Omental fat pad (tissue), 4 donors: ENCODE measurements around the gene LILRB3. TPM values are rescaled to one million over a fixed set of nuclear protein-coding genes. Genes with fewer than 3 reads are reported as not detected.

ENCODE experiments used
- ATAC-seq: fragments of 150-250 bp; one replicate; pipeline ENCODE4 v1.9.1; 2016; ENCODE audit warnings: mild to moderate bottlenecking, moderate library complexity; ENCODE audit not compliant: low FRiP score
- DNase-seq: peaks from one replicate; pipeline ENCODE4 v3.0.0-alpha.2; 2019; ENCODE audit warnings: low spot score
- small RNA-seq: library from RNA; depleted of rRNA; stranded (forward); fragments of <200 nt; gene quantifications from one replicate; pipeline ENCODE3, GENCODE V24; 2016
- total RNA-seq, 4 donors: library from RNA; depleted of rRNA; stranded (reverse); fragments of >200 nt; gene quantifications; one replicate each; pipeline ENCODE4 v1.1.0, GENCODE V29; 2016
- TF ChIP-seq, protein P1 (sequence below), 3 donors: fragments of 450-650 bp; IDR thresholded peaks; one replicate each; pipeline ENCODE4 v1.5.1; 2016 to 2017; ENCODE audit warnings: antibody characterized with exemption in 3 of 3, mild to moderate bottlenecking in 3 of 3, moderate library complexity in 2 of 3

LILRB3 gene
- total RNA-seq, 4 donors from 2014 or later = 11.7 to 135 (median 71.5) TPM

DNA sequence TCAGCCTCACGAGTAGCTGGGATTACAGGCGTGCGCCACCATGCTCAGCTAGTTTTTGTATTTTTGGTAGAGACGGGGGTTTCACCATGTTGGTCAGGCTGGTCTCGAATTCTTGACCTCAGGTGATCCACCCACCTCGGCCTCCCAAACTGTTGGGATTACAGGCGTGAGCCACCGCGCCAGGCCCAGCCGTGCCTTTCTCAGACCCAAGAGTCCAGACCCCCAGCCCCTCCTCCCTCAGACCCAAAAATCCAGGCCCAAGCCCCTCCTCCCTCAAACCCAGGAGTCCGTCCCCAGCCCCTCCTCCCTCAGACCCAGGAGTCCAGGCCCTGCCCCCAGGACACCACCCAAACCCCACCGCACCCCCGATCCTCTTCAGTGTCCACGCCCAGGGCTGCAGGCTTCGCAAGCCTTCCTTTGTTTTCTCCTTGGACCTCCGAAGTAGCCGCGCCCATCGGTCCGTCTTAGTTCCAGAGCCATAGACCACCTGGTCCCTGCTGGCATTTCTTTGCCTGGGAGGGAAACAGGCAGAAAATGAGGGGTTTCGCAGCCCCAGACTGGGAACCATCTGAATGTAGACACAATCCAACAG is 53.6 kb downstream of the LILRB3 start:
- DNase-seq = no peak
- no peak for ATAC-seq

DNA sequence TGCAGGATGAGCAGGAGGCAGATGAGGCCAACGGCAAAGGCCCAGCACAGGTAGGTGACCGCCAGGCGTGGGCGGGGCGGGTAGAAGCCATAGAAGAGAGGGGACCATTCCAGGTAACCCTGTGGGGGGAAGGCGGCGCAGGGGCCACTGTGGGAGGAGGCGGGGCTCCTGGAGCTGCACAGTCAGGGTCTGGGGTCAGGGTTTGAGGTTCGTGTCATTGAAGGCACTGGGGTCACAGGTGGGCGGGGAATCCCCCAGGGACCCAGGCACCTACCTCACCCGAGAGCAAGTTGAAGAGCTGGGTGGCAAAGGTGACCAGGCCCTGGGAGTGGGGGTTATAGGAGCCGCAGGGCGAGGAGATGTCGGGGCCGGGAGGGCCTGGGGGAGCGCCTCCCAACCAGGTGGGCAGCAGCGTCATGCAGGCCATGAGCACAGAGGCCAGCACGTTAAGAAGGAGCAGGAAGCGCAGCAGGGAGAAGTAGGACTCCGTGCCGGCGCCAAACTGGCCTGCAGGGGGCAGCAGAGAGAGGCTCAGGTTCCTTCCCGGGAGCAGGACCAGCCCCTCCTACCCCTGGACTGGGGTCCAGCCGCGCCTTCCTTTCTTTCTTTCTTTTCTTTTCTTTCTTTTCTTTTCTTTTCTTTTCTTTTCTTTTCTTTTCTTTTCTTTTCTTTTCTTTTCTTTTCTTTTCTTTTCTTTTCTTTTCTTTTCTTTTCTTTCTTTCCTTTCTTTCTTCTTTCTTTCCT is 54.5 kb downstream of the LILRB3 start:
- TF ChIP-seq, protein P1, sequence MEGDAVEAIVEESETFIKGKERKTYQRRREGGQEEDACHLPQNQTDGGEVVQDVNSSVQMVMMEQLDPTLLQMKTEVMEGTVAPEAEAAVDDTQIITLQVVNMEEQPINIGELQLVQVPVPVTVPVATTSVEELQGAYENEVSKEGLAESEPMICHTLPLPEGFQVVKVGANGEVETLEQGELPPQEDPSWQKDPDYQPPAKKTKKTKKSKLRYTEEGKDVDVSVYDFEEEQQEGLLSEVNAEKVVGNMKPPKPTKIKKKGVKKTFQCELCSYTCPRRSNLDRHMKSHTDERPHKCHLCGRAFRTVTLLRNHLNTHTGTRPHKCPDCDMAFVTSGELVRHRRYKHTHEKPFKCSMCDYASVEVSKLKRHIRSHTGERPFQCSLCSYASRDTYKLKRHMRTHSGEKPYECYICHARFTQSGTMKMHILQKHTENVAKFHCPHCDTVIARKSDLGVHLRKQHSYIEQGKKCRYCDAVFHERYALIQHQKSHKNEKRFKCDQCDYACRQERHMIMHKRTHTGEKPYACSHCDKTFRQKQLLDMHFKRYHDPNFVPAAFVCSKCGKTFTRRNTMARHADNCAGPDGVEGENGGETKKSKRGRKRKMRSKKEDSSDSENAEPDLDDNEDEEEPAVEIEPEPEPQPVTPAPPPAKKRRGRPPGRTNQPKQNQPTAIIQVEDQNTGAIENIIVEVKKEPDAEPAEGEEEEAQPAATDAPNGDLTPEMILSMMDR (IDR thresholded peaks at IDR 0.05) = peak in 1 of 3 donors; percentile 42
- DNase-seq (peak; percentile 97), ATAC-seq (peak; percentile 85)

More for the DNA sequence above, 53.6 kb downstream of the LILRB3 start:
- TF ChIP-seq, protein P1 (IDR thresholded peaks at IDR 0.05) = no peak

Small RNA genes within 50 kb of the gene (small RNA-seq; reads per million reads assigned to genes)
- not detected for gene RNU6-1307P

Other genes with a start within 250 kb of the LILRB3 start
- not detected for gene CACNG6, start 231.4 kb downstream of the LILRB3 start, total RNA-seq
- gene VSTM1, start 159.1 kb downstream of the LILRB3 start, total RNA-seq = not detected
- gene TARM1, start 141.6 kb downstream of the LILRB3 start, total RNA-seq = not detected
- gene OSCAR, start 122.2 kb downstream of the LILRB3 start, total RNA-seq = 1 to 10 TPM; 1.3 to 8.3 (median 5.5) TPM
- gene NDUFA3, start 120.2 kb downstream of the LILRB3 start, total RNA-seq = 10 to 100 TPM in 3 of 4 donors, 1 to 10 TPM in 1; 7.1 to 33.0 (median 28.6) TPM
- 10 to 100 TPM in 3 of 4 donors, 1 to 10 TPM in 1; 9.7 to 19.9 (median 15.6) TPM for gene TFPT, start 107.3 kb downstream of the LILRB3 start, total RNA-seq
- 10 to 100 TPM; 33.8 to 50.1 (median 39.7) TPM for gene PRPF31, start 107.3 kb downstream of the LILRB3 start, total RNA-seq
- 10 to 100 TPM; 13.4 to 24.4 (median 19.0) TPM for gene CNOT3, start 85.2 kb downstream of the LILRB3 start, total RNA-seq
- gene LENG1, start 63.3 kb downstream of the LILRB3 start, total RNA-seq = 10 to 100 TPM in 1 of 4 donors, 1 to 10 TPM in 3; 5.3 to 12.3 (median 7.4) TPM
- 1 to 10 TPM in 3 of 4 donors, not detected in 1; 1.2 to 4.1 (median 1.6) TPM for gene TMC4, start 49.8 kb downstream of the LILRB3 start, total RNA-seq
- 10 to 100 TPM; 21.0 to 72.4 (median 32.7) TPM for gene MBOAT7, start 33.4 kb downstream of the LILRB3 start, total RNA-seq
- gene TSEN34, start 31.7 kb downstream of the LILRB3 start, total RNA-seq = 10 to 100 TPM; 36.1 to 49.3 (median 40.3) TPM
- gene RPS9, start 22.1 kb downstream of the LILRB3 start, total RNA-seq = 1,000 to 10,000 TPM; 1,567 to 2,105 (median 1,838) TPM
- gene LILRA6, start 19.8 kb upstream of the LILRB3 start, total RNA-seq = 10 to 100 TPM in 1 of 4 donors, 1 to 10 TPM in 3; 2.1 to 13.6 (median 7.3) TPM
- gene LILRB5, start 34.3 kb upstream of the LILRB3 start, total RNA-seq = 10 to 100 TPM; 24.0 to 75.5 (median 39.4) TPM
- gene LILRB2, start 58.1 kb upstream of the LILRB3 start, total RNA-seq = 10 to 100 TPM in 2 of 4 donors, 1 to 10 TPM in 2; 3.5 to 15.4 (median 10.1) TPM
- gene LILRA5, start 90.2 kb upstream of the LILRB3 start, total RNA-seq = 10 to 100 TPM in 1 of 4 donors, 1 to 10 TPM in 3; 3.7 to 13.2 (median 7.8) TPM
- gene LILRA4, start 116.2 kb upstream of the LILRB3 start, total RNA-seq = under 1 TPM in 1 of 4 donors, not detected in 3; 0.56 TPM
- 10 to 100 TPM; 24.3 to 82.5 (median 37.0) TPM for gene LAIR1, start 141.9 kb upstream of the LILRB3 start, total RNA-seq
- gene TTYH1, start 192.5 kb upstream of the LILRB3 start, total RNA-seq = under 1 TPM in 2 of 4 donors, not detected in 2; 0.28 to 0.84 TPM
- gene LENG8, start 226.2 kb upstream of the LILRB3 start, total RNA-seq = 100 to 1,000 TPM in 2 of 4 donors, 10 to 100 TPM in 2; 79.5 to 160 (median 112) TPM
- gene LENG9, start 240.8 kb upstream of the LILRB3 start, total RNA-seq = 1 to 10 TPM; 6.6 to 9.1 (median 7.8) TPM